Lower leg skin (tissue), 3 donors: ENCODE data around the gene SNX9.

Experiments used
- CTCF ChIP-seq, 3 donors: fragments of 450-650 bp; IDR thresholded peaks; one replicate each; pipeline ENCODE4 v1.5.1; 2016; ENCODE audit warnings: antibody characterized with exemption in 3 of 3, mild to moderate bottlenecking in 3 of 3, moderate library complexity in 2 of 3
- POLR2A ChIP-seq, 2 donors: fragments of 450-650 bp; IDR thresholded peaks; one replicate each; pipeline ENCODE4 v1.6.1; 2016 to 2017; ENCODE audit warnings: antibody characterized with exemption in 2 of 2, mild to moderate bottlenecking in 1 of 2, moderate library complexity in 1 of 2

DNA sequence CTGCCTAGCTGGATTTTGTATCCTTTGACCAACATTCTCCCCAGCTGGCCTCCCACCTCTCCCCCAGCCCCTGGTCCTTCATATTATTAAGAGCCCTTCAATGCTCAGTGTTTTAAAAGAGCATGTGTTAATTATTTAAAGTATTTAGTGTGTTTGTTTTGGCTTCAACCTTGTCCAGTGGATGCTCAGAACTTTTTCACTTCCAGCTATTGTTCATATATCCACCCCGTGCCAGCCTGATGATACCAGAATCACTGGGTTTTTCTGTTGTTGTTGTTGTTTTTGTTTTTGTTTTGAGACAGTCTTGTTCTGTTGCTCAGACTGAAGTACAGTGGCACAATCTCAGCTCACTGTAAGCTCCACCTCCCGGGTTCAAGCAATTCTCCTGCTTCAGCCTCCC lies 30.4 kb upstream of the SNX9 start:
- TF ChIP-seq CTCF (IDR thresholded peaks at IDR 0.05): no peak
- no peak for TF ChIP-seq POLR2A (IDR thresholded peaks at IDR 0.05)
